HEK293T (cell line): ENCODE measurements around the gene ARFRP1.

Source experiments
- BHLHE40 ChIP-seq: fragments of 450-650 bp; IDR thresholded peaks from 2 replicates; pipeline ENCODE4 v1.6.1; 2016; ENCODE audit warnings: mild to moderate bottlenecking, moderate library complexity, borderline replicate concordance
- LEF1 ChIP-seq: fragments of 450-650 bp; IDR thresholded peaks from 2 replicates; pipeline ENCODE4 v1.6.1; 2017; ENCODE audit warnings: mild to moderate bottlenecking, borderline replicate concordance
- NFRKB ChIP-seq: fragments of 450-650 bp; IDR thresholded peaks from 2 replicates; pipeline ENCODE4 v1.6.1; 2016; ENCODE audit warnings: mild to moderate bottlenecking, moderate library complexity
- PKNOX1 ChIP-seq: fragments of 450-650 bp; IDR thresholded peaks from 2 replicates; pipeline ENCODE4 v1.6.1; 2016

DNA sequence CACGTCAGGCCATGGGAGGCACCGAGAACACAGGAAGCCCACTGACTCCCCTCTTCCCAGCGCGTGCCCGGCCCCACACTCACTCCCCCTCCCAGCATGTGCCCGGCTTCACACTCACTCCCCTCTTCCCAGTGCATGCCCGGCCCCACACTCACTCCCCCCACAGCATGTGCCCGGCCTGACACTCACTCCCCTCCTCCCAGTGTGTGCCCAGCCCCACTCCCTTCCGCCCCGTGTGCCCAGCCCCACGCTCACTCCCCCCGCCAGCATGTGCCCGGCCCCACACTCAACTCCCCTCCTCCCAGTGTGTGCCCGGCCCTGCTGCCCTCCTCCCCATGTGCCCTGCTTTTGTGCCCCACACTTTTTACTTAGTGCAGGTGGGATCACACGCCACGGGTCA lies 39.9 kb downstream of the ARFRP1 start:
- no peak for TF ChIP-seq NFRKB
- no peak for TF ChIP-seq BHLHE40
- TF ChIP-seq PKNOX1 = no peak
- no peak for TF ChIP-seq LEF1
